RWPE2 (cell line): ENCODE measurements around the gene SCARB2.

Source experiments
- ATAC-seq: fragments of 200-7000 bp; cut with Tn5 transposase; 3 replicates; pipeline ENCODE4 v1.9.1; 2021; ENCODE audit warnings: low read depth
- DNase-seq: peaks from one replicate; pipeline ENCODE4 v3.0.0-alpha.2; 2020; ENCODE audit warnings: low spot score
- H3K27ac ChIP-seq: fragments of 450-650 bp; 2 replicates; pipeline ENCODE4 v1.5.1; 2017; ENCODE audit warnings: mild to moderate bottlenecking; ENCODE audit not compliant: poor library complexity, severe bottlenecking
- H3K27me3 ChIP-seq: fragments of 250-450 bp; sonication (Bioruptor Pico); 2 replicates; pipeline ENCODE4 v1.5.1; 2021; ENCODE audit warnings: mild to moderate bottlenecking, moderate library complexity; ENCODE audit not compliant: insufficient read depth, poor library complexity, severe bottlenecking
- H3K36me3 ChIP-seq: fragments of 250-450 bp; sonication (Bioruptor Pico); 2 replicates; pipeline ENCODE4 v1.5.1; 2020; ENCODE audit warnings: low read depth, mild to moderate bottlenecking, moderate library complexity
- H3K4me1 ChIP-seq: fragments of 250-450 bp; sonication (Bioruptor Pico); 2 replicates; pipeline ENCODE4 v1.5.1; 2021; ENCODE audit warnings: mild to moderate bottlenecking, moderate library complexity; ENCODE audit not compliant: insufficient read depth, poor library complexity, severe bottlenecking
- H3K4me3 ChIP-seq: fragments of 250-450 bp; sonication (Bioruptor Pico); 2 replicates; pipeline ENCODE4 v1.5.1; 2021; ENCODE audit warnings: mild to moderate bottlenecking, moderate library complexity; ENCODE audit not compliant: severe bottlenecking
- H3K9me3 ChIP-seq: fragments of 250-450 bp; sonication (Bioruptor Pico); 2 replicates; pipeline ENCODE4 v1.5.1; 2021; ENCODE audit warnings: mild to moderate bottlenecking, moderate library complexity; ENCODE audit not compliant: severe bottlenecking
- CTCF ChIP-seq: fragments of 450-650 bp; IDR thresholded peaks from one replicate; pipeline ENCODE4 v1.5.1; 2017; ENCODE audit warnings: mild to moderate bottlenecking, moderate library complexity; ENCODE audit not compliant: poor library complexity, severe bottlenecking

The SCARB2 gene

GRCh38 chr4:76201276-76201675 lies 12.3 kb downstream of the SCARB2 start:
- Histone ChIP-seq H3K9me3 (no peaks in the 10 kb centered on the region), H3K36me3 (no peaks in the 10 kb centered on the region), H3K4me1 (peaks cover 28% of the 10 kb centered on the region), H3K27ac (no peak overlapping the region), H3K27me3 (no peaks in the 10 kb centered on the region), H3K4me3 (no peak overlapping the region)
- ATAC-seq: no peak
- DNase-seq: no peak
- no peak for TF ChIP-seq CTCF

GRCh38 chr4:76200771-76201231 lies 12.8 kb downstream of the SCARB2 start:
- TF ChIP-seq CTCF: no peak
- peaks cover 28% of the 10 kb centered on the region for H3K4me1 ChIP-seq
- H3K36me3 ChIP-seq: no peaks in the 10 kb centered on the region
- no peak overlapping the region for H3K4me3 ChIP-seq
- ATAC-seq: no peak
- no peaks in the 10 kb centered on the region for H3K27me3 ChIP-seq
- H3K27ac ChIP-seq: no peak overlapping the region
- H3K9me3 ChIP-seq: no peaks in the 10 kb centered on the region
- DNase-seq: no peak

- H3K36me3 ChIP-seq: peaks cover 7% of the 10 kb centered on the region
- ATAC-seq: no peak
- no peak for TF ChIP-seq CTCF
- no peak overlapping the region for H3K4me3 ChIP-seq
- peaks cover 38% of the 10 kb centered on the region for H3K4me1 ChIP-seq
- H3K9me3 ChIP-seq: no peaks in the 10 kb centered on the region
- H3K27ac ChIP-seq: peak overlapping the region; percentile 82
- no peaks in the 10 kb centered on the region for H3K27me3 ChIP-seq
- DNase-seq: no peak
These were observed 13.9 kb downstream of the SCARB2 start for GRCh38 chr4:76199664-76200211.

GRCh38 chr4:76198411-76199237 lies 15.0 kb downstream of the SCARB2 start:
- H3K36me3 ChIP-seq: peaks cover 12% of the 10 kb centered on the region
- no peaks in the 10 kb centered on the region for H3K27me3 ChIP-seq
- H3K27ac ChIP-seq: peak overlapping the region; percentile 82
- ATAC-seq (peak; percentile 68), DNase-seq (no peak)
- no peaks in the 10 kb centered on the region for H3K9me3 ChIP-seq
- H3K4me3 ChIP-seq: no peak overlapping the region
- peaks cover 47% of the 10 kb centered on the region for H3K4me1 ChIP-seq
- TF ChIP-seq CTCF: no peak
